CD14-positive monocyte (primary cell): ENCODE results near the gene BDH1. TPM values are rescaled to one million over a fixed set of nuclear protein-coding genes. Genes with fewer than 3 reads are reported as not detected.

Source experiments
- DNase-seq, 3 donors: peaks; one replicate each; pipeline ENCODE4 v3.0.0-alpha.2; 2011 to 2022
- H2AFZ ChIP-seq: 2 replicates; pipeline ENCODE4 v1.6.0; 2012; ENCODE audit warnings: mild to moderate bottlenecking, low read depth, low read length, inconsistent platforms; ENCODE audit not compliant: insufficient read depth, poor library complexity, severe bottlenecking
- H3K27ac ChIP-seq, 2 donors: 1 replicate in 1 of 2; 2 replicates in 1 of 2; pipeline ENCODE4 v1.5.1; 2012 to 2013; ENCODE audit warnings: low read length in 2 of 2, control low read depth in 1 of 2, inconsistent platforms in 1 of 2, low read depth in 1 of 2, mild to moderate bottlenecking in 1 of 2
- H3K27me3 ChIP-seq, 2 donors: one replicate each; pipeline versions ENCODE4 v1.6.0 to v1.6.1; 2011 to 2013; ENCODE audit warnings: low read length in 2 of 2; ENCODE audit not compliant: control insufficient read depth in 2 of 2, insufficient read depth in 2 of 2
- H3K36me3 ChIP-seq, 2 donors: replicated peaks in 1 of 2; 1 replicate in 1 of 2; 2 replicates in 1 of 2; pipeline versions ENCODE4 v1.5.1 to v1.6.1; 2012 to 2013; ENCODE audit warnings: low read length in 2 of 2, control low read depth in 1 of 2, inconsistent platforms in 1 of 2, mild to moderate bottlenecking in 1 of 2; ENCODE audit not compliant: insufficient read depth in 2 of 2, control insufficient read depth in 1 of 2
- H3K4me1 ChIP-seq, 2 donors: 1 replicate in 1 of 2; 2 replicates in 1 of 2; pipeline versions ENCODE4 v1.5.1 to v1.6.1; 2012 to 2013; ENCODE audit warnings: low read length in 2 of 2, control low read depth in 1 of 2, inconsistent platforms in 1 of 2, mild to moderate bottlenecking in 1 of 2, moderate library complexity in 1 of 2; ENCODE audit not compliant: insufficient read depth in 2 of 2, control insufficient read depth in 1 of 2
- H3K4me2 ChIP-seq: replicated peaks from 2 replicates; pipeline ENCODE3; 2012; ENCODE audit warnings: low read length, moderate library complexity, mild to moderate bottlenecking; ENCODE audit not compliant: poor library complexity, severe bottlenecking; ENCODE audit errors: extremely low read depth
- H3K4me3 ChIP-seq, 3 experiments: fragments of 200-600 bp in 1 of 3; sonication (generic) in 1 of 3; replicated peaks in 1 of 3; 1 replicate in 2 of 3; 2 replicates in 1 of 3; pipeline ENCODE4 v1.5.1; 2011 to 2013; ENCODE audit warnings: low read length in 3 of 3, mild to moderate bottlenecking in 3 of 3, control low read depth in 2 of 3, low read depth in 2 of 3, inconsistent platforms in 1 of 3, moderate library complexity in 1 of 3
- H3K79me2 ChIP-seq: 2 replicates; pipeline ENCODE4 v1.6.0; 2012; ENCODE audit warnings: mild to moderate bottlenecking, control low read depth, inconsistent platforms, low read length, moderate library complexity; ENCODE audit not compliant: insufficient read depth
- H3K9ac ChIP-seq: 2 replicates; pipeline ENCODE4 v1.6.0; 2017; ENCODE audit warnings: low read length, mild to moderate bottlenecking; ENCODE audit not compliant: insufficient read depth, poor library complexity, severe bottlenecking
- H3K9me3 ChIP-seq, 2 donors: replicated peaks in 1 of 2; 1 replicate in 1 of 2; 2 replicates in 1 of 2; pipeline versions ENCODE4 v1.5.1 to v1.6.1; 2012 to 2013; ENCODE audit warnings: low read length in 2 of 2, control low read depth in 1 of 2; ENCODE audit not compliant: control insufficient read depth in 1 of 2, insufficient read depth in 1 of 2
- H4K20me1 ChIP-seq: 2 replicates; pipeline ENCODE4 v1.6.0; 2012; ENCODE audit warnings: mild to moderate bottlenecking, low read length, control low read depth, moderate library complexity; ENCODE audit not compliant: insufficient read depth
- H3K27ac Mint-ChIP-seq, 7 donors: one replicate each; pipeline ENCODE4 v1.8.0; 2020; ENCODE audit warnings: mild to moderate bottlenecking in 7 of 7, mixed read lengths in 7 of 7, moderate library complexity in 6 of 7, inconsistent platforms in 2 of 7
- H3K27me3 Mint-ChIP-seq, 3 donors: one replicate each; pipeline ENCODE4 v1.8.0; 2021 to 2022; ENCODE audit warnings: low read depth in 3 of 3, mild to moderate bottlenecking in 3 of 3, mixed read lengths in 3 of 3, moderate library complexity in 3 of 3, inconsistent platforms in 1 of 3
- H3K36me3 Mint-ChIP-seq, 2 donors: one replicate each; pipeline ENCODE4 v1.8.0; 2020; ENCODE audit warnings: mixed read lengths in 2 of 2, inconsistent platforms in 1 of 2, mild to moderate bottlenecking in 1 of 2
- H3K4me1 Mint-ChIP-seq: one replicate; pipeline ENCODE4 v1.8.0; 2020; ENCODE audit warnings: mild to moderate bottlenecking, mixed read lengths
- H3K4me3 Mint-ChIP-seq, 2 donors: one replicate each; pipeline ENCODE4 v1.8.0; 2020; ENCODE audit warnings: mild to moderate bottlenecking in 2 of 2, mixed read lengths in 2 of 2, moderate library complexity in 1 of 2
- H3K9me3 Mint-ChIP-seq, 7 donors: one replicate each; pipeline ENCODE4 v1.8.0; 2020 to 2022; ENCODE audit warnings: mixed read lengths in 7 of 7, mild to moderate bottlenecking in 6 of 7, moderate library complexity in 6 of 7, inconsistent platforms in 2 of 7
- WGBS: methylation state at CpG from one replicate; pipeline ENCODE4 v1.1.5; 2013; ENCODE audit warnings: missing lambda C conversion rate; ENCODE audit not compliant: insufficient coverage; 5-methylcytosine and 5-hydroxymethylcytosine counted together
- intact Hi-C, 2 donors: fragments of 100-400 bp; cut with micrococcal nuclease; formaldehyde crosslinking; loops; one replicate each; pipeline versions ENCODE4 v1.15.0 to v1.15.1; 2023
- polyA plus RNA-seq, 3 donors: library from polyadenylated mRNA; depleted of rRNA in 1 of 3; unstranded in 2 of 3; stranded (reverse) in 1 of 3; fragments of 300-500 nt in 2 of 3; fragments of >200 nt in 1 of 3; fragmentation: Illumina TruSeq in 2 of 3; gene quantifications; 1 replicate in 2 of 3; 2 replicates in 1 of 3; pipeline ENCODE4 v1.2.3, GENCODE V29; 2012 to 2021
- TF ChIP-seq, protein P1 (sequence below): fragments of 200-600 bp; IDR thresholded peaks from one replicate; pipeline ENCODE4 v1.8.0; 2022; ENCODE audit warnings: antibody characterized with exemption, mild to moderate bottlenecking

BDH1 gene
- polyA plus RNA-seq, 3 donors: 2.8 to 5.3 (median 5.2) TPM

DNA sequence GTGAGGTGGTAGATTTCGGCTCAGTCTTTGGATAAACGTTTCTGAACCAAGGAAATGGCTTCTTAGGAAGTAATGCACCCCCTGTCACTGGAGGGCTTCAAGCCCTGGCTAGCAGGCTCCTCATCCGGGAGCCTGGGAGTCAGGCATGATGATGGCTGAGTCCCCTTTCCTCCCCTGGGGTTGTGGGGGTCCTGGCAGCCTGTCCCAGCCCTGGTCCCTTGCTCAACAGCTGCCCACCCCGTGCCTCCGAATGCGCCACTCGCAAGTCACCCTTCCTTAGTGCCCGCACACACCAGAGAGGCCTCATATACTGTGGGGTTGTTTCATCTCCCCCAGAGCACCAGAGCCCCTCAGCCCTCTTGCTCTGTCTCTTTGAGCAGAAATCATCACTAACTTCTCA lies 48.2 kb downstream of the BDH1 start:
- Mint-ChIP-seq H3K4me1 (peaks cover 9% of the 10 kb centered on the region), H3K27ac (peak overlapping the region in 1 of 7 donors; percentile 68), H3K4me3 (no peak overlapping the region), H3K27me3 (peaks cover 2 to 5% (median 3%) of the 10 kb centered on the region in 3 donors), H3K36me3 (peaks cover 11% of the 10 kb centered on the region in 2 donors), H3K9me3 (no peaks in the 10 kb centered on the region)
- Histone ChIP-seq H3K9ac (no peak overlapping the region), H3K27ac (no peak overlapping the region), H4K20me1 (no peaks in the 10 kb centered on the region), H3K4me1 (peaks cover 8 to 9% of the 10 kb centered on the region in 2 donors), H2AFZ (no peak overlapping the region), H3K79me2 (no peaks in the 10 kb centered on the region), H3K4me3 (no peak overlapping the region), H3K9me3 (no peaks in the 10 kb centered on the region), H3K36me3 (peaks cover 11 to 12% of the 10 kb centered on the region in 2 donors), H3K27me3 (peaks cover 0 to 3% of the 10 kb centered on the region in 2 donors), H3K4me2 (no peak overlapping the region)
- intact Hi-C loops: no loop called here
- WGBS: 76% methylated on average over 5 of the region's 8 CpGs
- no peak for DNase-seq
- TF ChIP-seq, protein P1, sequence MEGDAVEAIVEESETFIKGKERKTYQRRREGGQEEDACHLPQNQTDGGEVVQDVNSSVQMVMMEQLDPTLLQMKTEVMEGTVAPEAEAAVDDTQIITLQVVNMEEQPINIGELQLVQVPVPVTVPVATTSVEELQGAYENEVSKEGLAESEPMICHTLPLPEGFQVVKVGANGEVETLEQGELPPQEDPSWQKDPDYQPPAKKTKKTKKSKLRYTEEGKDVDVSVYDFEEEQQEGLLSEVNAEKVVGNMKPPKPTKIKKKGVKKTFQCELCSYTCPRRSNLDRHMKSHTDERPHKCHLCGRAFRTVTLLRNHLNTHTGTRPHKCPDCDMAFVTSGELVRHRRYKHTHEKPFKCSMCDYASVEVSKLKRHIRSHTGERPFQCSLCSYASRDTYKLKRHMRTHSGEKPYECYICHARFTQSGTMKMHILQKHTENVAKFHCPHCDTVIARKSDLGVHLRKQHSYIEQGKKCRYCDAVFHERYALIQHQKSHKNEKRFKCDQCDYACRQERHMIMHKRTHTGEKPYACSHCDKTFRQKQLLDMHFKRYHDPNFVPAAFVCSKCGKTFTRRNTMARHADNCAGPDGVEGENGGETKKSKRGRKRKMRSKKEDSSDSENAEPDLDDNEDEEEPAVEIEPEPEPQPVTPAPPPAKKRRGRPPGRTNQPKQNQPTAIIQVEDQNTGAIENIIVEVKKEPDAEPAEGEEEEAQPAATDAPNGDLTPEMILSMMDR: no peak

GRCh38 chr3:197507081-197507480 lies 48.7 kb downstream of the BDH1 start:
- Histone ChIP-seq H3K9me3 (no peaks in the 10 kb centered on the region), H3K4me2 (no peak overlapping the region), H3K36me3 (peaks cover 7 to 8% of the 10 kb centered on the region in 2 donors), H3K79me2 (no peaks in the 10 kb centered on the region), H3K27me3 (peaks cover 0 to 3% of the 10 kb centered on the region in 2 donors), H4K20me1 (no peaks in the 10 kb centered on the region), H2AFZ (no peak overlapping the region), H3K27ac (no peak overlapping the region), H3K9ac (no peak overlapping the region), H3K4me1 (peaks cover 8 to 10% of the 10 kb centered on the region in 2 donors), H3K4me3 (no peak overlapping the region)
- Mint-ChIP-seq H3K27ac (no peak overlapping the region), H3K36me3 (peaks cover 6 to 7% of the 10 kb centered on the region in 2 donors), H3K4me3 (no peak overlapping the region), H3K9me3 (no peaks in the 10 kb centered on the region), H3K27me3 (peaks cover 2 to 5% (median 3%) of the 10 kb centered on the region in 3 donors), H3K4me1 (peaks cover 9% of the 10 kb centered on the region)
- TF ChIP-seq, protein P1: no peak
- intact Hi-C loops: no loop called here
- no peak for DNase-seq
- 89% methylated on average over 8 of the region's 8 CpGs for WGBS
